ENCODE results near the gene TLCD1.

The TLCD1 gene

DNA sequence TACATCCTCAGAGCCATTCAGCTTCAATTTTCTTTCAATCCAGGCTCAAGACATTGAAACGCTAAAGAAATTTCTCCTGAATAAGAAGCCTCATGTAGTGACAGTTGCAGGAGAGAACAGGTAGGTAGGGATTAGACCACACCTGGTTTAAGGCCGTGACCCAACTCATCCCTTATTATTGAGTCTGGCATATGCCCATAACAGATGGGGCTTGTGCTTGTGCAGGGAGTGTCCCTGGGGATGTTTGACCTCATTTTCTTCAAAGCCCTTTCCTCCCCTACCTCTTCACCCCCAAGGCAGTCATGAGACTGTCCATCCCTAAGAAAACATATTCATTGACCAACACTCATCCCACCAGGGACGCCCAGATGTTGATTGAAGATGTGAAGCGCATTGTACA lies 39.7 kb downstream of the TLCD1 start:
- no peak for DNase-seq (ENCODE audit: low read depth in 2 of 2)

DNA sequence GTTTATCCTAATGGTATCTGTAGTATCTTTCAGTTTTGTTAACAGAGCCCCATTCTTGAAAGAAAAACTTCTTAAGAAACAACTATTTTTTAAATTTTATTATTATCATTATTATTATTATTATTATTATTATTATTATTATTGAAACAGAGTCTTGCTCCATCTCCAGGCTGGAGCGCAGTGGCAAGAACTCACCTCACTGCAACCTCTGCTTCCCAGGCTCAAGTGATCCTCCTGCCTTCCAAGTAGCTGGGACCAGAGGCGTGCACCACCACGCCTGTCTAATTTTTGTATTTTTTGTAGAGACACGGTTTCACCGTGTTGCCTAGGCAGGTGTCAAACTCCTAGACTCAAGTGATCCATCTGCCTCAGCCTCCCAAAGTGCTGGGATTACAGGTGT lies 40.7 kb downstream of the TLCD1 start:
- DNase-seq (ENCODE audit: low read depth in 2 of 2) = no peak

DNA sequence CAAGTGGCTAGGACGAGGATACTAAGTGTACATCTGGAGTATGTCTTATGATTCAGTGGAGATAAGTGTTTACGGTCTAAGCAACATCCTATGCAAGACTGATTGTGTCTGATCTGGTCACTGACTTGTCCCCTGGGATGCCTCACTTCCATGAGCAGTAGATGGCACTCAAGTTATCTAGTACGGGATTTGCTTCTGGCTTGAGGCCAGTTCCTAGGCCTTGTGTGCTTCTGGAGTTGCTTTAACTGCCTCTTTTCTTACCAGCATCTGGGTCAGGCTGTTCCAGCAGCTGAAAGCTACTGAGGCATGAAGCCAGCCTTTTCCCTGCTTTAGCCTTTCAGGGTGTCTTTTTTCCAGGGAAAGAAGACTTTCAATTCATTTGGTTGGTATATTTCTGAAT lies 41.1 kb downstream of the TLCD1 start:
- no peak for DNase-seq (ENCODE audit: low read depth in 2 of 2)

DNA sequence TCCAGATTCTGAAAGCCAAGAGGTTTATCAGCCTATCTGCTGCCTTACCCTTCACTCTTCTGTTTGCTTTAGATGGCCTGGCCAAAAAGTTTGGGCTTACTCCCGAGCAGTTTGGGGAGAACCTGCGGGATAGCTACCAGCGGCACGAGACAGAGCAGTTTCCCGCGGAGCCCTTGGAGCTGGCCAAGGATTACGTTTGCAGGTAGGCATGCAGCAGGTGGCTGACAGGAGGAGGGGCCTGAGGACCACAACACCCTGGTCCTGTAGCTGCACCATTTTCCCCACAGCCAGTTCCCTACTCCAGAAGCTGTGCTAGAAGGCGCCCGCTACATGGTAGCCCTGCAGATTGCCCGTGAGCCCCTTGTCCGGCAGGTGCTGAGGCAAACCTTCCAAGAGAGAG lies 43.4 kb downstream of the TLCD1 start:
- DNase-seq (ENCODE audit: low read depth in 2 of 2) = no peak

DNA sequence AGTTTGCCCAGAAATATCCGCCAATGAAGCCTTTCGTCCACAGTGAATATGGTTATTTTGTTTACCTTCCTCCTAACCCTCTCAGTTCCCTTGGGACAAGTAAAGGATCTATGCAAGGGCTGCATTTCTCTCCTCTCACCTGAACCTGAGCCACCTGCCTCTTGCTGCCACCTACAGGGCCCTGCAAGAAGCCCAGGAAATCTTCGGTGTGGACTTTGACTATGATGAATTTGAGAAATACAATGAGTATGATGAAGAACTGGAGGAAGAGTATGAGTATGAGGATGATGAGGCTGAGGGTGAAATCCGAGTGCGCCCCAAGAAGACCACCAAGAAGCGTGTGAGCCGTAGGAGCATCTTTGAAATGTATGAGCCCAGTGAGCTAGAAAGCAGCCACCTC lies 50.1 kb downstream of the TLCD1 start:
- no peak for DNase-seq (ENCODE audit: low read depth in 2 of 2)

DNA sequence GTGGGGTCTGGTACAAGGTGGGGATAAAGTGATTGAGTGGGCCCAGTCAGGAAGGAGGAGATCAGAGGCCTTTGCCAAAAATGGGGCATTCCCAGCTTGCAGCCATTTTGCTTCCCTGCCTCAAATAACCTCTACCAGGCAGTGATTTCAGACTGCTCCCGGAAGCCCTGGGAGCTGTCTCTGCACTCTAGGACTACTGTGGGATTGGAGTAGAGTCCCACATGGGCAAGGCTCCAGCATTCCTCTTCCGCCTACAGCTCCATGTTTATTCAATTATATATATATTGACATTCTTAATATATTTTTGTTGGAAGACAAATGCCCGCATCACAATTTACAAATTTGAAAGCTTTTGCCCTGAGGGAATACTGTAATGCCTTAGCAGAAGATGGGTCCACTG lies 50.5 kb downstream of the TLCD1 start:
- no peak for DNase-seq (ENCODE audit: low read depth in 2 of 2)
